NCI-H774 (cell line): ENCODE data around the gene PSMC3.

Experiments used
- DNase-seq: peaks from one replicate; lab custom pipeline; 2025; lab: John Stamatoyannopoulos, UW

The PSMC3 gene

DNA sequence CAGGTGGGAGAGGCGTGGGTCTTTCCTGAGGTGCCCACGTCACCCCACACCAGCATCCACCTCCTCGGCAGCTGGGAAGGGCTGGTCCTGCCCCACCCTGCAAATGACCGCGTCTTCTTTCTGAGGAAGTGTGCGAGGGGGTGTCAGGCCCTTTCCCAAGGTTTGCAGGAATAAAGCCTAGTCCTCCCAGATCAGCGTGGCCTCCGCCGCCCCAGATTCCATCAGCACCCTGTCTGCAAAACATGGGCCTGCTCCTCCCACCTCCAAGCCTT is 32.3 kb downstream of the PSMC3 start:
- DNase-seq = no peak

- DNase-seq = no peak
Observed at GRCh38 chr11:47393163-47394049, 32.8 kb downstream of the PSMC3 start.

GRCh38 chr11:47392546-47393162 is 33.6 kb downstream of the PSMC3 start:
- no peak for DNase-seq

DNA sequence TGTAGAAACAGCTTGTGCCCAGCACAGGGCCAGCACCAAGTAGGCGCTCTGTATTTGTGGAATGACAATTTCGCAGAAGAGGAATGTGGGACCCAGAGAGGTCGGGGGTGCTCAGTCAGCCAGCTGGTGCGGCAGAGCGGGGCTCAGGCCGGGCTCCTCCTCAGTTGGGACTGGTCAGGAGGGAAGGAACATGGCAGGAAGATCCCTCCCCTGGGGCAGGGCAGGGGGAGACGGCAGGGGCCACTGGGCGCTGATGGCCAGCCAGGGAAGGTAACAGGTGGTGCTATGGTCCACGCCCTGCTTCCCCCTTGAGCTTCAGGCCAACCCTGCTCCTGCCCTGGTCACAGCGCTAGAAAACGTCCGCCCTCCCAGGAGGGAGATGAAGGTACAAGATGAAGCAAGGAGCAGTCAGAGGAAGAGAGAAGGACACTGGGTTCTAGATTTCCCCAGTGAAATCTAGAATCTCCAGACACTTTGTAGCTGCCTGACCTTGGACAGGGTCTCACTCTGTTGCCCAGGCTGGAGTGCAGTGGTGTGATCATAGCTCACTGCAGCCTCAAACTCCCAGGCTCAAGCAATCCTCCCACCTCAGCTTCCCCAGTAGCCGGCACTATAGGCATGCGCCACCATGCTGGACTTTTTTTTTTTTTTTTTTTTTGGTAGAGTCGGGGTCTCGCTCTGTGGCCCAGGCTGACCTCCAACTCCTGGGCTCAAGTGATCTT is 34.4 kb downstream of the PSMC3 start:
- no peak for DNase-seq

DNA sequence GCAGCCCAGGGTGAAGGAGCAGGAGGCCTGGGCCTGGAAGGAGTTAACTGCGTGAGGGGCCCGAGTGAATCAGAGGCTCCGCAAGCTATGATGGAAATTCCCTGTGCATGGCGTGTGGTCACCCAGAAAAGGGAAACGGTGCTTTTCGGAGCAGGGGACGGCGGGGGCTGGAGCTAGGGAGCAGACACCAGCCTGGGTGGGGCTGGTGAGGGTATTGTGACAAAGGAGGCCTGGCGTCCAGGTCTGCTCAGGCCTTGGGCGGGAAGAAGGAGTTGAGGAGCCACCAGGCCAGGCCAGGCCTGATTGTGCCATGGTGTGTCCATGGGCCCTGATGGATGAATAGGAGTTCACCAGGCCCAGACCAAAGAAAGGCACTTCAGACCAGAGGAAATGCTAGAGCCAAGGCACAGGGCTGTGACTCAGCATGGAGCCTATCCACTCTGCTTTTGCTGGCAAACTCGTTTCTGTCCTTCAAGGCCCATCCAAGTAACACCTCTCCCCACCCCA is 35.1 kb downstream of the PSMC3 start:
- DNase-seq = no peak

DNA sequence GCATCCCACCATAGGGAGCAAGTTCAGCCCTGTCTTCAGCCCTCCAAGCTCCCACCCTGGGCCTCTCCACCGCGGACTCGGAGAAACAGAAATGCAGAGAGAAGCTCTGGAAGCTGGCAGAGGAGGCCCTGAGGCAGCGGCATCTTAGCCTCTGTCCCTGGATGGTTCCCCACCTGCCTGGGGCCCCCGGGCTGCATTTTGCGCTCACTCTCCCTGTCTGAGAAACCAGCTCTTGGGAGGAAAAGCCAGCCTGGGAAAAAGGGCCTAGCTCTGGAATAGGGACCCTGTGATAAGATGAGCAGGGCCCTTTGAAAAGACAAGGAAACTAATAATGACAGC is 35.8 kb downstream of the PSMC3 start:
- DNase-seq = no peak

DNA sequence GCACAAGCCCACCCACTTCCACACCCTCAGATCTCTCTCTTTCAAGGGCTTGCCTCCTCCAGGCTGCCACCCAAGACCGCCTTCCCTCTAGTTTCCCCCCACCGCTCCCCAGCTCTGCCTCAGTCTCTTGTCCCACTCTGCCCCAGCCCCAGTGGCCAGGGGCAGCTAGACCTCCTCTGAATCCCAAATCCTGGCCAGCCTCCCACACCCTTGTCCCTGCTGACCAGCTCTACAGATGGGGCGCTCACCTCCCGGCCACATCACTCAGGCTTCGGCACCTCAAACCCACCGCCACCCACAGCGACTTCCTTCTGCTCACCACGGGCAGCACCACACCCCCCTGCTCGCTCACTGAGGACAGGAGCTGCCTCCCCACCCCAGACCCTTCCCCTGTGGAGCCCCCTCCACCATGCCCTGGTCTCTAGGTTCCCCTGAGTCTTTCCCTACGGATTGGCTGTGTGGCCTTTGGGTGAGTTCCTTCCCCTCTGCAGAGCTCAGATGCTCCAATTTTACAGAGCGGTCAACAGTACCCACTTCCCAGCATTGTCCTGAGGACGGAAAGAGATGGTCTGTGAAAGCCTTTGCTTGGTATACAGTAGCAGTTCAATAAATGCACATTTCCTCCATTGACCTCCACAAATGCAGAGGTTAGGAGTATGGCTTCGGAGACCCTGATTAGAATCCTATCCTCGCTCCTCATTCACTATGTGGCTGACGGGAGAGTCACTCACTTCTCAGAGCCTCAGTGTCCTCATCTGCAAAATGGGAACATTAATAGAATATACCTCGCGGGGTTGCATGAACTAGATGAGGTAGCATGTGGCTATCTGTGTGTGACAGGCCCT is 36.4 kb downstream of the PSMC3 start:
- DNase-seq = no peak

- DNase-seq = no peak
Observed at GRCh38 chr11:47388697-47389576, 37.3 kb downstream of the PSMC3 start.

GRCh38 chr11:47387944-47388696 is 38.1 kb downstream of the PSMC3 start:
- DNase-seq = no peak

DNA sequence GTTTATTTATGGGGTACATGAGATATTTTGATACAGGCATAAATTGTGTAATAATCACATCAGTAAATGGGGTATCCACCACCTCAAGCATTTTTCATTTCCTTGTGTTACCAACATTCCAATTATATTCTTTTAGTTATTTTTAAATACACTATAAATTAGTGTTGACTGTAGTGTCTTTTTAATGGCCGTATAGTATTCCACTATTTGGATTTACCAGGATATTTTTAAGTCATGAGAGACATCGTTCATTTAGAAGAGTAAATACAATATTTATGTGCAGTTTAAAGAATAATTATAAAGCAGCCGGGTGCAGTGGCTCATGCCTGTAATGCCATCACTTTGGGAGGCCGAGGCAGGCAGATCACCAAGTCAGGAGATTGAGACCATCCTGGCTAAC is 41.7 kb downstream of the PSMC3 start:
- no peak for DNase-seq

- no peak for DNase-seq
Observed at GRCh38 chr11:47383071-47383470, 43.2 kb downstream of the PSMC3 start.

GRCh38 chr11:47380078-47380477 is 46.2 kb downstream of the PSMC3 start:
- DNase-seq = no peak

- DNase-seq = no peak
Observed at GRCh38 chr11:47379317-47379716, 46.9 kb downstream of the PSMC3 start.

- no peak for DNase-seq
Observed at GRCh38 chr11:47378836-47379170, 47.4 kb downstream of the PSMC3 start.

- no peak for DNase-seq
Observed at GRCh38 chr11:47378010-47378835, 48.0 kb downstream of the PSMC3 start, which contains the start of gene SPI1. SPI1 (minus strand) TSS chr11:47378547; CDS start chr11:47378353, 194 bp downstream.

DNA sequence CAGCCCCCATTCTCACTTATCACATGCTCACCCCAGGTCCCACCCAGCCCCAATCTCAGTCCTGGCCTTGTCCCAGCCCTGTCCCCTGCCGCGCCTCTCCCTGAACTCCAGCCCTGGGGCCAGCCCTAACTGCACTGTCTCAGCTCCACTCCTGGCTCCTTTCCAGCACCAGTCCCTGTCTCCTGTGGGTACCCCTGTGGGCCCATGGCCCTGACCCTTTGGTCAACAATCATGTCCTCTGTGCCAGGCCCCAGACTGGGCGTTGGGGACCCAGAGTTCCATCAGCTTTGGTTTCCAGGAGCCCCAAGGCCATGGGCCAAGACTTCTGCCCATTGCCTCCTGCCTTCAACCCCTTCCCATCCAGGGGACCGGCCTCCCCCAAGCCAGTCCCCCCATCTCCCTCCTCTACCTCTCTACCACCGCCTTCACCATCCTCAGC is 48.6 kb downstream of the PSMC3 start:
- no peak for DNase-seq

- DNase-seq = no peak
Observed at GRCh38 chr11:47376525-47377371, 49.5 kb downstream of the PSMC3 start.

GRCh38 chr11:47376107-47376524 is 50.1 kb downstream of the PSMC3 start:
- DNase-seq = no peak
